ENCODE results near the gene CPA1. TPM values are rescaled to one million over a fixed set of nuclear protein-coding genes. Genes with fewer than 3 reads are reported as not detected.

CPA1 gene
- polyA plus RNA-seq, 1 donor (not counting 4 experiments of a cell fraction or from before 2014, with no cell fraction given) = not detected

DNA sequence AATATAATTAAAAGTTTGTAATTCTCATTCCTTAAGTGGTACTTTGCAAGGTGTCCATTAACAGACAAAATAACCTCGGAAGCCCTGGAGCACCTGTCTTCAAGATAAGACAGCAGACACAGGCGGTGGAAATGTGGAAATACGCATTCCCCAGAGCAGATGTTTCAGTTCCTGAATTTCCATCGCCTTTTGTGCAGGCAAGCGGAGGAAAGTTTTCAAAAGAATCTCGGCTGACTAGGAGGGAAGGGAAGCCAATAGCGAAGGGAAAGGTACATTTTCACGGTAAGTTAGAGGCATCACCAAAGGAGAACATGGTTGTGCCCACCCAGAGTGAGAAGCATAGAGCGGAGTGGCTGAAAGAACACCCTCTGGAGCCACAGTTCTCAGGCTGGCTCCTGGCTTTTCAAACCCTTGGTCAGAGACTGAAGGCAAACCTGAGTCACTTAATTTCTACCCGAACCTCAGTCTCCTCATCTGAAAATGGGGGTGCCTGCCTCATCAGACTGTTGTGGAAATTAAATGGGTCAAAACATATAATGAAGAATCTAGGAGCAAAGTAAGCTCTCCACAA is 13.6 kb downstream of the CPA1 start:
- Histone ChIP-seq H3K9me3 (ENCODE audit: control insufficient read depth, low read depth, low read length) (no peaks in the 10 kb centered on the region), H3K79me2 (ENCODE audit: control insufficient read depth, insufficient read depth, low read length) (no peaks in the 10 kb centered on the region), H3K4me1 (ENCODE audit: control insufficient read depth, extremely low read depth, insufficient read depth, low read length) (no peaks in the 10 kb centered on the region), H3K9ac (ENCODE audit: control insufficient read depth, extremely low read depth, insufficient read depth, low read length) (no peak overlapping the region), H3K36me3 (ENCODE audit: control insufficient read depth in 2 of 2, extremely low read depth in 1 of 2, insufficient read depth in 2 of 2, low read length in 2 of 2) (no peaks in the 10 kb centered on the region), H4K20me1 (ENCODE audit: control insufficient read depth, extremely low read depth, insufficient read depth, low read length) (no peaks in the 10 kb centered on the region), H3K4me3 (ENCODE audit: control insufficient read depth in 2 of 3, extremely low read depth in 1 of 3, insufficient read depth in 2 of 3, low read depth in 1 of 3, low read length in 3 of 3) (no peak overlapping the region), H3K27ac (ENCODE audit: control insufficient read depth, insufficient read depth, low read length) (no peak overlapping the region), H2AFZ (ENCODE audit: control insufficient read depth, low read length) (no peak overlapping the region), H3K9me1 (ENCODE audit: control insufficient read depth, extremely low read depth, insufficient read depth, low read length) (no peaks in the 10 kb centered on the region), H3K27me3 (ENCODE audit: control insufficient read depth, extremely low read depth, insufficient read depth, low read length) (no peaks in the 10 kb centered on the region), H3K4me2 (ENCODE audit: control insufficient read depth, extremely low read depth, insufficient read depth, low read depth, low read length) (no peak overlapping the region)
- FAIRE-seq (no peak), DNase-seq (ENCODE audit: low read depth, low spot score) (no peak)
- TF ChIP-seq, protein P1, sequence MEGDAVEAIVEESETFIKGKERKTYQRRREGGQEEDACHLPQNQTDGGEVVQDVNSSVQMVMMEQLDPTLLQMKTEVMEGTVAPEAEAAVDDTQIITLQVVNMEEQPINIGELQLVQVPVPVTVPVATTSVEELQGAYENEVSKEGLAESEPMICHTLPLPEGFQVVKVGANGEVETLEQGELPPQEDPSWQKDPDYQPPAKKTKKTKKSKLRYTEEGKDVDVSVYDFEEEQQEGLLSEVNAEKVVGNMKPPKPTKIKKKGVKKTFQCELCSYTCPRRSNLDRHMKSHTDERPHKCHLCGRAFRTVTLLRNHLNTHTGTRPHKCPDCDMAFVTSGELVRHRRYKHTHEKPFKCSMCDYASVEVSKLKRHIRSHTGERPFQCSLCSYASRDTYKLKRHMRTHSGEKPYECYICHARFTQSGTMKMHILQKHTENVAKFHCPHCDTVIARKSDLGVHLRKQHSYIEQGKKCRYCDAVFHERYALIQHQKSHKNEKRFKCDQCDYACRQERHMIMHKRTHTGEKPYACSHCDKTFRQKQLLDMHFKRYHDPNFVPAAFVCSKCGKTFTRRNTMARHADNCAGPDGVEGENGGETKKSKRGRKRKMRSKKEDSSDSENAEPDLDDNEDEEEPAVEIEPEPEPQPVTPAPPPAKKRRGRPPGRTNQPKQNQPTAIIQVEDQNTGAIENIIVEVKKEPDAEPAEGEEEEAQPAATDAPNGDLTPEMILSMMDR (optimal IDR thresholded peaks at IDR 0.05 in 1 of 3, IDR thresholded peaks at IDR 0.05 in 1 of 3, conservative IDR thresholded peaks at IDR 0.05 in 1 of 3; ENCODE audit: extremely low read depth in 1 of 3, insufficient read depth in 2 of 3, low read length in 3 of 3) = no peak
- TF ChIP-seq EZH2 (IDR thresholded peaks at IDR 0.05; ENCODE audit: low read length) = no peak
- dilution Hi-C loops (cut with MboI; ENCODE audit: extremely low pct_ligation_motif_present, low sequenced_read_pairs) = no loop called here

DNA sequence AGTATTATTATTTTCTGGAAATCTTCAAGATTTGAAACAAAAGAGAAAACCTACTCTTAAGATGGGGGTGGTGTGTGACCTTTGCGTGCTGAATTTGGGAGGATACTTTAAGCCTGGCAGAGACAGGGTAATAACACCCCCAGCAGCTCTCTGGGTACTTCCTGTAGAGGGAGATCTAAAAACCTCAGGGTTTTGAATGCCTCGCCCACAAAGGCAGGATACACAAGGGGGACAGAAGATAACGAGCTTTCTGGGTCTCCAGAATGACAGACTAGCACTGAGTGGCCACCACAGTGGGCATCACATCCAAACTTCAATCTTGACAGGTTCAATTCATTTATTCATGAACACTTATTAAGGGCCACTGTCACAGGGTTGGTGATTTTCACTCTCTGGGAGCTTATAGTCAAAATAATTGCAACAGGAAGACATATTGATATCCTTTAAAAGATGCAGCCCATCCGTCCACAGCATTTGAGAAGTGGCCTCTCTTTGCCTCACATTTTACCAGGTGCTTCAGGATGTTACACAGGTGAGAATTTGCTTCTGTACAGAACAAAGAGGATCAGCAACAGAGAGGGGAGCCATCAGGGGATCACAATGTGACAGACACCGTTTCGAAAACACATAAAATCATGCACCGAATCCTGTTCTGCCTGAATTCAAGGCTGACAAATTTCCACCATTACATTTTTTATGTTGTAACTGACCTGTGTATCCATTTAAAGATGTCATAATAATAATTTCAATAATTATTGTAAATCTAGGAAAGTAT is 14.3 kb downstream of the CPA1 start:
- Histone ChIP-seq H2AFZ (ENCODE audit: control insufficient read depth, low read length) (no peak overlapping the region), H3K79me2 (ENCODE audit: control insufficient read depth, insufficient read depth, low read length) (no peaks in the 10 kb centered on the region), H3K27ac (ENCODE audit: control insufficient read depth, insufficient read depth, low read length) (no peak overlapping the region), H3K4me1 (ENCODE audit: control insufficient read depth, extremely low read depth, insufficient read depth, low read length) (no peaks in the 10 kb centered on the region), H3K9me3 (ENCODE audit: control insufficient read depth, low read depth, low read length) (no peaks in the 10 kb centered on the region), H3K4me3 (ENCODE audit: control insufficient read depth in 2 of 3, extremely low read depth in 1 of 3, insufficient read depth in 2 of 3, low read depth in 1 of 3, low read length in 3 of 3) (no peak overlapping the region), H3K27me3 (ENCODE audit: control insufficient read depth, extremely low read depth, insufficient read depth, low read length) (no peaks in the 10 kb centered on the region), H3K9ac (ENCODE audit: control insufficient read depth, extremely low read depth, insufficient read depth, low read length) (no peak overlapping the region), H4K20me1 (ENCODE audit: control insufficient read depth, extremely low read depth, insufficient read depth, low read length) (no peaks in the 10 kb centered on the region), H3K9me1 (ENCODE audit: control insufficient read depth, extremely low read depth, insufficient read depth, low read length) (no peaks in the 10 kb centered on the region), H3K36me3 (ENCODE audit: control insufficient read depth in 2 of 2, extremely low read depth in 1 of 2, insufficient read depth in 2 of 2, low read length in 2 of 2) (no peaks in the 10 kb centered on the region), H3K4me2 (ENCODE audit: control insufficient read depth, extremely low read depth, insufficient read depth, low read depth, low read length) (no peak overlapping the region)
- FAIRE-seq = no peak
- no peak for DNase-seq (ENCODE audit: low read depth, low spot score)
- dilution Hi-C loops (cut with MboI; ENCODE audit: extremely low pct_ligation_motif_present, low sequenced_read_pairs) = no loop called here
- no peak for TF ChIP-seq EZH2 (IDR thresholded peaks at IDR 0.05; ENCODE audit: low read length)
- TF ChIP-seq, protein P1 (optimal IDR thresholded peaks at IDR 0.05 in 1 of 3, IDR thresholded peaks at IDR 0.05 in 1 of 3, conservative IDR thresholded peaks at IDR 0.05 in 1 of 3; ENCODE audit: extremely low read depth in 1 of 3, insufficient read depth in 2 of 3, low read length in 3 of 3) = no peak
